Stimulated activated CD4-positive, alpha-beta T cell treated with anti-CD3 and anti-CD28 coated beads, Interleukin-12 subunit alpha, Interleukin-12 subunit beta, amount 100 ng/mL, for 4 hours (primary cell): ENCODE data around the gene BATF3.

Source experiments
- DNase-seq: peaks from one replicate; pipeline ENCODE4 v3.0.0-alpha.2; 2020

The BATF3 gene

DNA sequence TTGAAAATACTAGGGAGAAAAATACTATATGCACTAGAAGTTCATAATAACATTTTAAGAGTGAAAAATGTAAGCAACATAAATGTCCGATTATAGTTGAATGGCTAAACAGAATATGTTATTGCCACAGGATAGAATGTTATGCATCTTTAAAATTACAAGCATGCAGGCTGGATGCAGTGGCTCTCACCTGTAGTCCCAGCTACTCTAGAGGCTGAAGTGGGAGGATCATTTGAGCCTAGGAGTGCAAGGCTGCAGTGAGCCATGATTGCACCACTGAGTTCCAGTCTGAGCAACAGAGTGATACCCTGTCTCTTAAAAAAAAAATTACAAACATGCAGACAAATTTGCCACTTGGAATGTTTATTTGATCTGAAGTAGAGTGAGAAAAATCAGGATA lies 3.0 kb upstream of the BATF3 start:
- no peak for DNase-seq

DNA sequence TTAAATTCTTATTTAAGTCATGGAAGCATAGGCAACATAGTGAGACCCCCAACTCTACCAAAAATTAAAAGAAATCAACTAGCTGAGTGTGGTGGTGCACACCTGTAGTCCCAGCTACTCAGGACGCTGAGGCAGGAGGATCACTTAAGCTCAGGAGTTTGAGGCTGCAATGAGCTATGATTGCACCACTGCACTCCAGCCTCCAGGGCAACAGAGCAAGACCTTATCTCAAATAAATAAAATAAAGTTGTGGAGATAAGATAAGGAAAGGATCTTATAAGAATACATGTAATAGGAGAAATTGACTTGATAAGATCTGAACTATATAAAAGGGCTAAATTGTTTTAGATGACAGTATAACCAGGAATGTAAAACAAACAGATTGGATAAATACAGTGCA lies 2.3 kb upstream of the BATF3 start:
- no peak for DNase-seq

DNA sequence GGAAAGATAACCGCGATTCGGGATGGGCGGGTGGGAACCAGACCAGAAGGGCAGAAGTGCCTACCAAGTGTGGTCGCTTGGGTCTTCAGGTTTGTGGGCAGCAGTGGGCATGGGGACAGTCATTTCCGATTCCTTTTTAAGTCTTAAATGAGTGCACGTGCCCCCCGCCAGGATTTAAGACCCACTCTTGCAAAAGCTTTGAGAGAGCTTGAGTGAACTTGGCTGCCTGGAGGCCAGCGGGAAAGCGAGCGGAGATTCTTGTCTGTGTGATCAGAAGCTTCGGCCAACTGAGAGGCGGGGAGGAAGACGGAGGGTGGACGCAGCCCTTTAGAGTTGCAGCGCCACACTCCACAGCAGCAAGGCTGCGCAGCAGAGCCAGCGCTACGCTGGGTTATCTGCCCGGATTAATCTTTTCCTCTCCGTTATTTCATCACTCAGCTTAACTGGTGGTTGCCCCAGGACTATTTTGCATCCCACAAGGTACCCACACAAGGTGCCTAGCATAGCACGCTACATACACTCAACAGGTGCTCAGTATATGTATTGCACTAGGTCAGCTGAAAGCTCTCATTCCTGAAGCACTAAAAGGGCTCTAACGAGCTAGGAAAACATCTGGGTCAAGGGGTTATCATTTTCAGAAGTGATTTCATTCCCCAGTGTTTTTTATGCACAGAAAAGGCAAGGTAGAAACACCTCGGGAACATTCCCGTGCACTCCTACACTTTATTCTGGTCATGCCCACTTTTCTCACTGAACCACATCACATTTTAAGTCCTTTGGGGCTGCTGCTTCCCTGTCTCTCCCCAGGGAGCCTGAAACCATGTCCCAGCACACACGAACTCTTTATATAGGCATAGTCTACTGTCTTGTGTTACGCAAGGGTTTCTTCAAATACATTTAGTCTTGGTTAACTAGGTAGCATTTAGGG lies 1.5 kb upstream of the BATF3 start:
- peak; percentile 21 for DNase-seq

DNA sequence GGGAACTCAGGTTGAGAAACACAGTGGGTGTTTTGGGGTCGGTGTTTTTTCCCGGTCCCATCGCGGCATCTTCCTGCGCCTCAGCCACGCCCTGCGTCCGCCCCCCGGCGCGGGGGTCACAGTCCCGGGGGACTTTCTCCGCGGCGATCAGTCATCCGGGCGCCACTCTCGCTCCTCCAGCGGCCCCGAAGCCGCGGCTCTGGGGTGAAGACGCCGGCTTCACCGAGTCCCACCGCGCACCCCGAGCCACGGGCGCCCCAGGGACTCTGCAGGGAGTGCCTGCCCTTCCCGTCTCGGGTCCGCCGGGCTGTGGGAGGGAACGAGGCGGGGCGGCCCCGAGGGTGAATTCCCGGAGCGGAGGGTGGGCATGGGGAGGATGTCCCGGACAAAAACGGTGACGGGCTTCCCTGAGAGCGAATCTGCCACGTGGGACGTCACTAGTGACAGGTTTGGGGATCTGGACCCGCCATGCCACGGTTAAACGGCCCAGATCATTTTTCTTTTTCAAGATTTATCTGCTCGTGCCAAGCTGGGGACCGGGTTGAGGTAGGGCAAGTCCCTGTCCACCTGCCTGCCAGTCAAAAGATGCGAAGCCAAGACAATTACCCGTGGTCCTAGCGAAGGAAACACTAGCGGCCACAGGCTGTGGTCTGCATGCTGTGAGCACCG lies 717 bp upstream of the BATF3 start:
- DNase-seq = peak; percentile 57

DNA sequence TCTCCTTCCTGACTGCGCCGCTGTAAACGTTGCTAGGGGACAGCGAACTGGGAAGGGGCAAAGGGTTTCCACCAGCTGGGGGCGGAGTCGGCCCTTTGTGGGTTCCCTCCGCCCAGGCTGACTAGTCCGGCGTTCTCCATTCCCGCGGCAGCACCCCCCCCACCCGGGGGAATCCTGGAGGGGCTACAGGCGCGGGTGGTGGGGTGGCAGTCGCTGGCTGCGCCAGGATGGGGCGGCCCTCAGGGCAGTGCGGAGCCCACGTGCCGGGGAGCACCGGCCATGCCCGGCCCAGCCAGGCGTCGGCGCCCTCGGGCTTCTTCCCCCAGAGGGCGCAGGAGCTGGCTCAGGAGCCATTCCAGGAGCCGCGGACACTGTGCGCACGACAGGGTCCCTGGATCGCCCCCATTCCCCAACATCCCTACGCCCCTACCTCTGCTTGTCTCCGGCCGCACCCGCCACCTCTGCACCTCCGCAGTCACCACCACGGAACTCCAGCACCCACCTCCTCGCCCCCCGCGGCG lies 476 bp downstream of the BATF3 start:
- peak; percentile 49 for DNase-seq

DNA sequence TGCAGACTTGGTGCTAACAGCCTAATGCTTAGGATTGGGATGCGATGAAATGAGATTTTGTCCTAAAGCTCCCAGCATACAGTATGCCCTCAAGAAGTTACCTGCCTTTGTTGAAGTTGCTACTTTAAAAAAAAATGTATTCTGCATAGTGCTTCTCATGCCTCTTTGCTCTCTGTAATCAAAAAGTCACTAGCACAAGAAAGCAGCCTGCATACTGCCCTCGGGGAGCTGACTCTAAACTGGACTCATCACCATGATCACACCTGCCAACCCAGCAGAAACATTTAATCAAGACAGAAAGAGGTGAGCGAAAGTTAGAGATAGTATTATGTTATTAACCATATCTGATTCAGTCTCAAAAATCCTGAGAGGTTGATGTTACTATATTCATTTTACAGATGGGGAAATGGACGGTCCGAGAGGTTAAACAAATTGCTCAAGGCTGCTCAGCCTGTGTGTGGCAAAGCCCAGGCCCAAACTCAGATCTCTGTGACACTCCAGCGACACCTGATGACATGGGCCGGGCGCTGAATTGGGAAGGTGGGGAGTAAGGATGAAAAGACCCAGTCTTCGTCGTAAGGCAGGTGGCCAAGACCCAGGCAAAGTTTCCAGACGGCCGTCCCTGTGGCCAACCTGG lies 1.1 kb downstream of the BATF3 start:
- no peak for DNase-seq

DNA sequence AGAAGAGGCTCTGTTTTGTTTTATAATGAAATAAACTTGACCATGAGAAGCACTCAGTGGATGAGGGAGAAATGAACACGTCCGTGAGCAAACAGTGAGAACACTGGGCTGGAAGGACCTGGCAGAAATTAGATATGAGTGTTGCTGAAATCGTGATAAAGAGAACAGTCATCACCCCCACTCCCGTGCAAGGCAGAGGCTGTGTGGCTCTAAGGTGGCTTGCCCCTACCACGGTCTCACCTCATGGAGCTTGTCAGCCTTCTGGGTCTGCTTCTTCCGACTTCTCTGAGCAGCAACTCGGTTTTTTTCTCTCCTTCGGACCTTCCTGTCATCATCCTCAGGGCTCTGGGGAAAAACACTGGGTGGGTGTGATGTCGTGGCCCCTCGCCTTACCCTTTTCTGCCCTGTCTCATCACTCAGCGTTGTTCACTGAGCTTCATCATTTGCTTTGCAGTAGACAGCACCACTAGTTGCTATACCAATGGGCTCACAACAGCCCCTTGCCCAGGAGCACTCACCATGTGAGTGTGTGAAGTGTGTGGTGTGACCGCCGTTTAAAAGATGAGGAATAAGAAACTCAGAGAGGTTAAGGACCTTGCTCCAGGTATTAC lies 2.8 kb downstream of the BATF3 start:
- no peak for DNase-seq

DNA sequence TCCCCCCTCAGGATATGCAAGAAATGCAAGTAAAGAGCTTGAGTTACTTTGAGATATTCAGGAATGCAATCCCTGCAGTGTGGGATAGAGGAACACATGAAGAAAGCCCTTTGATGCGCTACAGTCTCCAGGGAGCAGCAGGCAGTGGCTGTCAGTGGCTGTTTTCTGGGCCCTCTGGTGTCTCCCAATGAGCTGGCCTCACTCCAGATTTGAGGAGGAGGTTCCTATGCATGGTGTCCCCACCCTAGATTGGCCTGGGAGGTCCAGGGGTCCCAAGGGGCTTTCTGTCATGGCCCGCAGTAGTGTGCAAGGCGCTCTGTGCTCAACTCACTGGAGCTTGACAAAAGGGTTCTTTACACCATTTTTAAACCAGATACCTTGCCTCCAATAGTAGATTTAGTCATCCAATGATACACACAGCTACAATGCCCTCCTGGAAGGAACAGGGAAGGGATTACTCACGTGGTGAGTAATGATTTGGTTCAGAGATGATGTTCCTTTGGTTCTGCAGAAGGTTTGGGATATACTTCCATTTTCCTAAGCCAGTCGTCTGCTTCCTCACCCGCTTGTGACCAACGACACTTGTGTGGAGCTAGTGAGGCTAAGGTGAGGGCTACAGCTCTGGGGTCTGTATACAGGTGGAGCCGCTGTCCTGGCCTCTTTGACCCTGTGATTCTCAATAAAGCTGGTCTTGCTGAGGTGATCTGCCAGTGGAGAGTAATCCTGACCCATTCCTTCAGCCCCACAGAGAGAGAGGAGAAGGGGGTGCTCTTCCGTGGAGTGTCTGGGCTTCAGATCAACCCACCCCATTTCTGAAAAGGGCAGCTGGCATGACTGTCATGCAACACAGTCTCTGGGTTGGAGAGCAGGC lies 6.6 kb downstream of the BATF3 start:
- no peak for DNase-seq

DNA sequence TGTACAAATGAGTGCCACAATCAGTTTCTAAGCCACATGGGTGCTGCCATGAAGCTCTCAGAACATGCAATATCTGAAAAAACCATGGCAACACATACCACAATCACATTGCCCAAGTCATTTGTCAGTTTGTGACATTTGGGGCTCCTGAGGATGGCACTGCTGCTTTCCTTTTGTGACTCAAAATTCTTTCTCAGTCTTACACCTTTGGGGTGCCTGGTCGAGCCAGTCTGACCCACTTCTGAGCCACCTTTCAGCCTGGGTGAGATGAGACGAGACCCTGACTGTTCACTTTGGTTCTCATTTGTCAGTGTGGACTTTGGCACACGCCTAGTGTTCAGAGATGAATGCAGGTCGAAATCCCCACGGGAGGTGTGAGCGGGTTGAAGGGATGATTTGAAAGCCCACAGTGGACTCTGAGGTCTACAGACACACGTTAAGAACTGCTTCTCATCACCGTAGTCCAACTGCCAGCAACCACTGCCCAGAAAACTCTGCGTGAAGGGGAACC lies 8.0 kb downstream of the BATF3 start:
- DNase-seq = no peak

DNA sequence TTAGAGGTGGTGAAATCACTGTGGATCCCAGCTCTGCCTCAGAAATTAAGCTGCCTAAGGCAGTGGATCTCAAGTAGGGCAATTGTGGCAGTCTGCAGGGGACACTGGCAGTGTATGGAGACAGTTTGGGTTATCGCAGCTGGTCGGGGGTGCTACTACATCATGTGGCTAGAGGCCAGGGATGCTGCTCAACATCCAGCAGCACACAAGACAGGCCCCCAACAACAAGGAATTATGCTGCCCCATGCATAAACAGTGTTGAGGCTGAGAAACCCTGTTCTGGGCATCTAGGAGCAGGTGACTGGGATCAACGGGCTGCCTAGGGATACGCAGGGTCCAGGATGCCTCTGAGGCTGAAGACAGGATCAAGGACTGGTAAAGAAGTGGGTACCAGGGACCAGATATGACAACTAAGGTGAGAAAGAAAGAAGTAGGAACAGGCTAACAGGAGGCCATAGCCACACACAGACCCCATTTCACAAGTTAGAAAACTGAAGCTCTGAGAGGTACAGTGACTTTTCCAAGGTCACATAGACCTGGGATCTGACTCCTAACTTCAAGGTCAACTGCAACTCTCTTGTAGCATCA lies 8.7 kb downstream of the BATF3 start:
- no peak for DNase-seq

DNA sequence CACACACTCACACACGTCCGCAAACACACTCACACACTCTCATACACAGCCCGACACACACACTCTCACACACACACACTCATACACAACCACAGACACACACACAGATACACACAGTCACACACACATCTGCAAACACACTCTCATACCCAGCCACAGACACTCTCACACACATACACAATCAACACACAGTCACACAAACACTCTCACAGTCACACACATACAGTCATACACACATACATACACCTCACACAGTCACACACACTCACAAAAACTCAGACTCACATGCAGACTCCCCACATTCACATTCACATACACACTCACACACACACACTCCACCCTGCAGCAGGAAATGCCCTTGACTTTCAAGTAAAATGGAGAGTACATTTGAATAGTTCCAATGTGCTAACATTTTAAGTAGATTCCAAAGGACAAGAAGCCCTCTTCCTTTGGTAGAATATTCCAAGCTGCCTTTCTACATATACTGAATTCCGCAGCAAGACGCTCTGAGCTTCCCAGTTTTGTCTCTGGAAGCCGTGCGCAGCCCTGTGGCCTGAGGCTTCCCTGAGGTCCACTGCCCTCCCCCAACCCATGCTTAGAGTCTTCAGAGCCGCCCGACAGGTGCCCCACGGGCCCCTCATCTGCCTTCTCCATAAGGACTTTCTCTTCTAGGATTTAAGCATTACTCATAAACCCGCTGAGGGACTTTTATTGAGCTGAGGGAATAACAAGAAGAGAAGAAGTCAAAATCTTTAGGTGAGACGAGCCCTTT lies 9.7 kb downstream of the BATF3 start:
- DNase-seq = no peak

DNA sequence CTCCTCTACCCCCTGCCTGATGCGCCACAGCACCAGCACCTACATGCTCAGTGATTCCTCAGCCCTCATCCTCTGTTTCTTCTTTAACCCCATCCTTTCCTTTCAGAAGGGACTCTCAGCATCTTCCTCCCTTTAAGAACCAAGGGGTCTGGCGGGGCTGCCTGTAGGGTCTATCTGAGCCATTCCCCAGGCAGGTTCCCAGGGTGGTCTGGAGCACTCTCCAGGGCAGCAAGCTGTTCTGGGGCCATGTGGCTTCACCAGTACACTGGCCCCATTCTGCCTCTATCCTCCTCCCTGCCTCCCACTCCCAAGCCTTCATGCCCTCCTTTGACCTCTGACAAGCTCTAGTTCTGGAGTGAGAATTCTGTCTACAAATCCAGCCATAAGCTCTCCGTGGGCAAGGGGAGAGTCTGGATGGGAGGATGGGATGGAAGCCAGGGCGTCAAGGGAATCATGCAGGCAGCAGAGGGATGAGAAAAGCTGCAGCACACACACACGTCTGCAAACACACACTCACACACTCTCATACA lies 10.4 kb downstream of the BATF3 start:
- no peak for DNase-seq

DNA sequence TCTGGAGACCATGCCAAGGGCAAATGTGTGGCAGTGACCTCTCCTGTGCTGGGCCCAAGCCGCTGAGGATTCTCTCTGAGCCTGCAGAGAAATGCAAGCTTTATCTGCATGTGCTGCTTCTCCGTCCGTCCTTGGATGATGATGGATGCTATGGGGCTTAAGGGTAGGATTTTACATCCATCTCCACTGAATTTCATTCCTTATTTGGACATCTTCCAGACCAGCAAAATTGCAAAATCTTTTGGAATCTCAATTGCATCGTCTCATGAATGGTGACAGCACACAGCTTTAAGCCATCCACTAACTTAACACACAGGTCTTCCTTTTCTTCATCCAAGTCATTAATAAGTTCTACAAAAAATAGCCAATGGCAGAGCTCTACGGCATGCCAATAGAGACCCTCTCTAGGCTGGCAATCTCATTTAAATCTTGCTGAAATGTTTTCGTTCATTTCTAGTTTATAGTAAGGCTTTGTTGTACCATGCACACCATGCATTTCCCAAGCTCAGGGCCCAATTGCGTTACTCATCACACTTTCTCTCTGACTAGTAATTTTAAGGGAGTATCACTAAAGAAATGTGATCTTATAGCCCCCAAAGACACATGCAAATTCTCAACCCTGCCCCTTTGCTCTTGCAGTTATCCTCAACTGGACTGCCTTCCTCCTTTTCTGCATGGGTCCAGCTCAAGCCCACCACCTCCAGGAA lies 11.1 kb downstream of the BATF3 start:
- no peak for DNase-seq

DNA sequence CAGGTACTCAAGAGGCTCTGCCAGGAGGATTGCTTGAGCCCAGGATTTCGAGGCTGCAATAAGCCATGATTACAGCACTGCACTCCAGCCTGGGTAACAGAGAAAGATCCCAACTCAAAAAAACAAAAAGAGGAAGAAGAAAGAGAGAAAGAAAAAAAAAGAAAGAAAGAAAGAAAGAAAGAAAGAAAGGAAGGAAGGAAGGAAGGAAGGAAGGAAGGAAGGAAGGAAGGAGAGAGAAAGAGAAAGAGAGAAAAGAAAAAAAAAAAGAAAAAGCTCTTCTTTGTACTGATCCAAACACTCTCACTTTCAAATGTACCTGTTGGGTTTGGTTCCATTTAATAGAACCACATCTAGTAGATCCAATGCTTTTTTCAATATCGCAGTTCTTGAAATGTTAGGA lies 11.8 kb downstream of the BATF3 start:
- DNase-seq = no peak

DNA sequence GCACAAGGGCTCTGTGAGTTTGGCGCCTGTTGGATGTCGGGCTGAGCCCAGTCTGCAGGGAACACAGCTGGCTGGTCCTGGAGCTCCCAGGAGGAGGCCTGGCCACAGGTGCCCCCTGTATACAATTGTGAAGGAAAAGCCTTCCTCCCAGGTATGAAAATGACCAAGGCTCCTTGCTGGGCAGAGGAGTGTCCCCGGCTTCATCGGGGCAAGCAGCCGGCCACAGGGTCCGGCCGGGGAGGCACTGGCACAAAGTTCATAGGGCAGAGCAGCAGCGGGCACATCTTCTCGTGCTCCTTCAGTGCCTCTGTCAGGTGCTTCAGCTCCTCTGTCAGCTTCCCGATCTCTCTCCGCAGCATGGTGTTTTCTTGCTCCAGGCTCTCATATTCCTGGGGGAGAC lies 13.0 kb downstream of the BATF3 start:
- no peak for DNase-seq

DNA sequence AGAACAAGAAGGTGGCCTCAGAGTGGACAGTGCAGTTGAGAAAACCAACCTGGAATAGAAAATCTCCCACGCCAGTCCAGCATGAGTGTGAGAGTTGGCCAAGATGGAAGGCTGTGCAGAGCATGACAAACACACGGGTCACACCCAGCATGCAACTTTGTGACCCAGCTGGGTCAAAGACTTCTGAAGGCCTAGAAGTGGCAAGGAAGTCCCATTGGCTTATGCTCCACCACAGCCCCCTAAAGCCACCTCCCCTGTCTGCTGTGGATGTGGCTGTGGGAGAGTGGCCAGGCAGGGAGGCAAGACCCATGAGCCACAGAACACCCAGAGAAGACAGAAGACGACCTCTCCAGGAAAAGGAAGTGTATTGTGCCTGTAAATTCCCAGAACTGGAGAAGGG lies 13.6 kb downstream of the BATF3 start:
- DNase-seq = no peak

DNA sequence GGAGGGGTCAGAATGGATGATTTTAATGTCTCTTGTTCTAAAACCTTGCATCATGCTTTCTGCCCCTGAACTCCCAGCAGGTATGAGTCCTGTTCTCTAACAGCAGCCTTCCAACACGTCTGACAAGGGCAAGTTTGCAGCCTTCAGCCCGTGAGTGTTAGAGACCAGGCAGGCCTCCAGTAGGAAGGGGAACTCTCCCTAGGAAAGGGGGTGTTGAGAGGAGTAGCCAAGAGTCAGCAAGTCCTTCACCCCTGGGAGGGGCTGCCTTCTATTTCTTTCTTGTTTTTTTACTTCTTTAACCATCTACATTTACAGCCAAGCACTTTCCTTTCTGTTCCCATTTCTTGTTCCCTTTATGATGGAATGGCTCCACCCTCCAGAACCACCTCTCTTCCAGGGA lies 14.2 kb downstream of the BATF3 start:
- no peak for DNase-seq

DNA sequence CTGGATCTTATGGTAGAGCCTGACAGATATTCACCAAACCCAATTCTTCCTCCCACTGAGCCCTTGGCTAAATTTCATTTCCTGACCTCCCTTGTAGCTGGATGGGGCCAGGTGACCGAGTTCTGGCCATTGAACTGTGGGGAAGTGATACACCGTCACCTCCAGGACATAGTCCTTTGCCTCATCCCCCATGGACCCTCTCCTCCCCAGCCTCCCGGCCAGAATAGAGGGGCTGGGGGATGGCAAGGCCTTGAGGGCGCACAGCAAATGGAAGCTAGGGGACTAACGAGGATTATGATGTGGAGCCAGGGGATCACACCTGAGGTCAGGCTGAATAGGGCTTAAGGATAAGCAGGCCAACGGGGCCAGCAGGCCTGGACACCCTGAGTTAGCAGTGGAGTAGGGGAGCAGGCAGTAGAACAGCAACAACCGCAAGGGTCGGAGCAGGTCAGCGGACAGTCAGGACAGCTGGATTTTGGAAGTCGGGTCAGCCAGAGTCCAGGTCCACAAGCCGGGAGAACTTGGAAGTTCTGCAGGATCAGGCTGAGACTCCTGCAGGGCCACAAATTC lies 15.0 kb downstream of the BATF3 start:
- DNase-seq = no peak

DNA sequence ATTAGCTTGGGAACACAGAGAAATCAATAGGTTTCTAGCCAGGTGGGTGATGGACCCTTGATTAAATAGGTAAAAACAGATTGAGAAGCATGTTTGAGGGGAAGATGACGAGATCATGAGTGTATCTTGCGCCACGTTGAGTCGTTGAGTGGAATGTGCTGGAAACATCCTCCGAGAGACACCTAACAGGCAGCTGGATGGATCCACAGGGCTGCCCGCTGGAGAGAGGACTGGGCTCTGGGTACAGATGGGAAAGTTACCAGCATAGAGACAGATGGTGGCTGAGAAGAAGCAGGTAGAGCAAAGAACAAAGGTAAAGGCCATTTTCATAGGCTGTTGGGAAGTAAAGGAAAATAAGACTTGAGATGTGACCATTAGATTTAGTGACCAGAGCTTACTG lies 15.6 kb downstream of the BATF3 start:
- no peak for DNase-seq

DNA sequence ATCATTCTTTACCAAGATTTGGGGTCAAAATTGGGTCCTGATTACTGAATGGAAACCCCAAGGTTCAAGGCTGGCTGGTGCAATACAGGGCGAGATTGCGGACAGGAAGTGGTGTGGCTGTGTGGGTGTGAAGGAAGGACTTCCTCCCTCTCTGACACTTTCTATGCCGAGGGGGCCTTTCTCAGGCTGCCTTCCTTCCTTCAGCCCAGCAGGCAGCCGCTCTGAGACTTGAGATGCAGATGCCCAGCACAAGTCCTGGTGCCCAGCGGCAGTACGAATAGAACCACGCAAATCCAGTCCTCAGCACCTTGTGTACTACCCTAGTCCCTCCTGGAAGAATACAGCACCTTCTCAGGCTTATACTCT lies 16.3 kb downstream of the BATF3 start:
- no peak for DNase-seq
